H9 (cell line): Measurements from ENCODE around the gene PDGFRB. TPM values are rescaled to one million over a fixed set of nuclear protein-coding genes. Genes with fewer than 3 reads are reported as not detected.

Source experiments
- DNase-seq: peaks from one replicate; pipeline ENCODE4 v3.0.0-alpha.2; 2017
- H2AFZ ChIP-seq: one replicate; pipeline ENCODE4 v1.6.1; 2013; ENCODE audit warnings: mild to moderate bottlenecking, low read length, control low read depth, moderate library complexity
- H2AK5ac ChIP-seq: 2 replicates; pipeline ENCODE4 v1.6.1; 2013; ENCODE audit warnings: low read length, control low read depth, mixed read lengths; ENCODE audit not compliant: insufficient read length
- H2BK120ac ChIP-seq: one replicate; pipeline ENCODE4 v1.6.1; 2013; ENCODE audit warnings: low read depth, mild to moderate bottlenecking, low read length, control low read depth, inconsistent platforms; ENCODE audit not compliant: poor library complexity, severe bottlenecking
- H2BK12ac ChIP-seq: 2 replicates; pipeline ENCODE4 v1.6.1; 2013; ENCODE audit warnings: low read length, control low read depth, mixed read lengths, low read depth; ENCODE audit not compliant: insufficient read length
- H2BK15ac ChIP-seq: 2 replicates; pipeline ENCODE4 v1.6.1; 2013; ENCODE audit warnings: low read depth, low read length, control low read depth
- H2BK20ac ChIP-seq: one replicate; pipeline ENCODE4 v1.6.1; 2013; ENCODE audit warnings: low read depth, mild to moderate bottlenecking, low read length, control low read depth, inconsistent platforms; ENCODE audit not compliant: poor library complexity, severe bottlenecking
- H2BK5ac ChIP-seq: 2 replicates; pipeline ENCODE4 v1.6.1; 2013; ENCODE audit warnings: low read length, control low read depth, mixed read lengths; ENCODE audit not compliant: insufficient read length
- H3K14ac ChIP-seq: 2 replicates; pipeline ENCODE4 v1.6.1; 2013; ENCODE audit warnings: low read length, control low read depth; ENCODE audit not compliant: insufficient read depth
- H3K18ac ChIP-seq: 2 replicates; pipeline ENCODE4 v1.6.1; 2013; ENCODE audit warnings: low read depth, mild to moderate bottlenecking, mixed read lengths, low read length, control low read depth; ENCODE audit not compliant: insufficient read length
- H3K23ac ChIP-seq: 2 replicates; pipeline ENCODE4 v1.6.1; 2013; ENCODE audit warnings: low read length, control low read depth, mixed read lengths, low read depth; ENCODE audit not compliant: insufficient read length
- H3K23me2 ChIP-seq: 2 replicates; pipeline ENCODE4 v1.6.1; 2013; ENCODE audit warnings: low read depth, mild to moderate bottlenecking, mixed read lengths, low read length, control low read depth; ENCODE audit not compliant: insufficient read length, poor library complexity, severe bottlenecking
- H3K27ac ChIP-seq: 2 replicates; pipeline ENCODE4 v1.5.1; 2013; ENCODE audit warnings: low read length, control low read depth, mixed read lengths, low read depth; ENCODE audit not compliant: insufficient read length
- H3K27me3 ChIP-seq: 2 replicates; pipeline ENCODE4 v1.6.1; 2013; ENCODE audit warnings: low read length, control low read depth, inconsistent platforms; ENCODE audit not compliant: insufficient read depth
- H3K4ac ChIP-seq: 2 replicates; pipeline ENCODE4 v1.6.1; 2013; ENCODE audit warnings: low read depth, mild to moderate bottlenecking, control low read depth, inconsistent platforms, low read length, moderate library complexity
- H3K4me1 ChIP-seq: 2 replicates; pipeline ENCODE4 v1.6.1; 2013; ENCODE audit warnings: low read length, control low read depth, inconsistent platforms; ENCODE audit not compliant: insufficient read depth
- H3K4me2 ChIP-seq: 2 replicates; pipeline ENCODE4 v1.6.1; 2013; ENCODE audit warnings: low read length, control low read depth, mixed read lengths; ENCODE audit not compliant: insufficient read length, insufficient read depth
- H3K56ac ChIP-seq: 2 replicates; pipeline ENCODE4 v1.6.1; 2013; ENCODE audit warnings: low read depth, mild to moderate bottlenecking, mixed read lengths, low read length, control low read depth; ENCODE audit not compliant: insufficient read length
- H3K79me1 ChIP-seq: 2 replicates; pipeline ENCODE4 v1.6.1; 2013; ENCODE audit warnings: low read depth, mild to moderate bottlenecking, moderate library complexity, low read length, control low read depth, inconsistent platforms; ENCODE audit not compliant: insufficient read depth, poor library complexity, severe bottlenecking
- H3K79me2 ChIP-seq: 2 replicates; pipeline ENCODE4 v1.6.1; 2013; ENCODE audit warnings: low read length, control low read depth, inconsistent platforms; ENCODE audit not compliant: insufficient read depth
- H3K9ac ChIP-seq: 2 replicates; pipeline ENCODE4 v1.6.1; 2013; ENCODE audit warnings: low read length, control low read depth, mixed read lengths; ENCODE audit not compliant: insufficient read length; ENCODE audit errors: extremely low read depth
- H3K9me3 ChIP-seq: one replicate; pipeline ENCODE4 v1.6.1; 2013; ENCODE audit warnings: low read depth, low read length, inconsistent platforms; ENCODE audit not compliant: control insufficient read depth
- H3T11ph ChIP-seq: one replicate; pipeline ENCODE4 v1.6.1; 2013; ENCODE audit warnings: mild to moderate bottlenecking, low read length, control low read depth, inconsistent platforms
- H4K20me1 ChIP-seq: one replicate; pipeline ENCODE4 v1.6.1; 2013; ENCODE audit not compliant: control insufficient read depth, insufficient read length, insufficient read depth
- H4K5ac ChIP-seq: 2 replicates; pipeline ENCODE4 v1.6.1; 2013; ENCODE audit warnings: low read depth, mild to moderate bottlenecking, mixed read lengths, low read length, control low read depth; ENCODE audit not compliant: insufficient read length
- H4K8ac ChIP-seq: replicated peaks from 2 replicates; pipeline ENCODE4 v1.6.1; 2013; ENCODE audit warnings: low read length, control low read depth, mixed read lengths, low read depth; ENCODE audit not compliant: insufficient read length
- H4K91ac ChIP-seq: 2 replicates; pipeline ENCODE4 v1.6.1; 2013; ENCODE audit warnings: low read depth, mild to moderate bottlenecking, moderate library complexity, mixed read lengths, low read length, control low read depth; ENCODE audit not compliant: insufficient read length
- H3K27ac Mint-ChIP-seq, 3 experiments: 2 replicates in 2 of 3; 3 replicates in 1 of 3; pipeline ENCODE4 v1.8.0; 2020 to 2021; ENCODE audit warnings: mixed read lengths in 3 of 3, mild to moderate bottlenecking in 1 of 3, moderate library complexity in 1 of 3
- H3K27me3 Mint-ChIP-seq: 2 replicates; pipeline ENCODE4 v1.8.0; 2021; ENCODE audit warnings: low read depth, mild to moderate bottlenecking, moderate library complexity, mixed read lengths
- H3K36me3 Mint-ChIP-seq, 3 experiments: 2 replicates in 2 of 3; 3 replicates in 1 of 3; pipeline ENCODE4 v1.8.0; 2020 to 2021; ENCODE audit warnings: low read depth in 3 of 3, mixed read lengths in 3 of 3; ENCODE audit not compliant: insufficient read depth in 1 of 3
- H3K4me1 Mint-ChIP-seq, 2 experiments: 2 replicates each; pipeline ENCODE4 v1.8.0; 2020; ENCODE audit warnings: mixed read lengths in 2 of 2
- H3K4me3 Mint-ChIP-seq, 2 experiments: 2 replicates in 1 of 2; 3 replicates in 1 of 2; pipeline ENCODE4 v1.8.0; 2020 to 2021; ENCODE audit warnings: mild to moderate bottlenecking in 2 of 2, mixed read lengths in 2 of 2, moderate library complexity in 1 of 2
- H3K9me3 Mint-ChIP-seq, 2 experiments: 2 replicates in 1 of 2; 3 replicates in 1 of 2; pipeline ENCODE4 v1.8.0; 2020; ENCODE audit warnings: mild to moderate bottlenecking in 2 of 2, mixed read lengths in 2 of 2, moderate library complexity in 1 of 2
- whole genome bisulfite sequencing: extraction: QIAGEN DNeasy Blood & Tissue Kit; methylation state at CpG from one replicate; pipeline ENCODE4 v1.1.7; 2013; ENCODE audit warnings: missing lambda C conversion rate, low lambda C conversion rate, mixed read lengths; ENCODE audit not compliant: insufficient read length; ENCODE audit errors: extremely low coverage; 5-methylcytosine and 5-hydroxymethylcytosine counted together
- total RNA-seq: library from RNA; stranded (reverse); gene quantifications from 2 replicates; pipeline ENCODE4 v1.2.1, GENCODE V29; 2021
- TF ChIP-seq, protein P1 (sequence below): fragments of 200-600 bp; sonication (generic); conservative IDR thresholded peaks from 3 replicates; pipeline ENCODE4 v1.8.0; 2021; ENCODE audit warnings: antibody characterized with exemption, mild to moderate bottlenecking

PDGFRB gene
- total RNA-seq, 1 experiment from 2014 or later: 2.2 TPM

GRCh38 chr5:150112201-150113046 is 43.2 kb downstream of the PDGFRB start:
- peak overlapping the region in 1 of 3 experiments; percentile 68; a peak in 4 of 7 replicates for H3K27ac Mint-ChIP-seq
- Histone ChIP-seq H3K27ac (no peak overlapping the region), H3K4me2 (no peak overlapping the region)

More at GRCh38 chr5:150112201-150113046, 43.2 kb downstream of the PDGFRB start:
- Histone ChIP-seq H4K91ac (no peak overlapping the region), H4K8ac (no peak overlapping the region), H4K20me1 (no peaks in the 10 kb centered on the region), H2BK20ac (no peak overlapping the region), H3K9me3 (no peaks in the 10 kb centered on the region), H2BK15ac (no peak overlapping the region), H3K23me2 (no peaks in the 10 kb centered on the region), H2BK5ac (no peak overlapping the region), H3K9ac (no peak overlapping the region), H3T11ph (no peak overlapping the region), H2AK5ac (no peak overlapping the region), H3K56ac (no peak overlapping the region), H3K79me2 (no peaks in the 10 kb centered on the region), H2BK120ac (no peak overlapping the region), H3K23ac (no peak overlapping the region), H3K27me3 (no peaks in the 10 kb centered on the region), H3K4ac (no peak overlapping the region), H3K14ac (no peak overlapping the region), H3K18ac (no peak overlapping the region), H4K5ac (no peak overlapping the region), H2AFZ (no peak overlapping the region), H3K4me1 (no peaks in the 10 kb centered on the region), H3K79me1 (no peaks in the 10 kb centered on the region), H2BK12ac (no peak overlapping the region)
- WGBS: no CpG with 5 or more reads among the region's 6 CpGs
- TF ChIP-seq, protein P1, sequence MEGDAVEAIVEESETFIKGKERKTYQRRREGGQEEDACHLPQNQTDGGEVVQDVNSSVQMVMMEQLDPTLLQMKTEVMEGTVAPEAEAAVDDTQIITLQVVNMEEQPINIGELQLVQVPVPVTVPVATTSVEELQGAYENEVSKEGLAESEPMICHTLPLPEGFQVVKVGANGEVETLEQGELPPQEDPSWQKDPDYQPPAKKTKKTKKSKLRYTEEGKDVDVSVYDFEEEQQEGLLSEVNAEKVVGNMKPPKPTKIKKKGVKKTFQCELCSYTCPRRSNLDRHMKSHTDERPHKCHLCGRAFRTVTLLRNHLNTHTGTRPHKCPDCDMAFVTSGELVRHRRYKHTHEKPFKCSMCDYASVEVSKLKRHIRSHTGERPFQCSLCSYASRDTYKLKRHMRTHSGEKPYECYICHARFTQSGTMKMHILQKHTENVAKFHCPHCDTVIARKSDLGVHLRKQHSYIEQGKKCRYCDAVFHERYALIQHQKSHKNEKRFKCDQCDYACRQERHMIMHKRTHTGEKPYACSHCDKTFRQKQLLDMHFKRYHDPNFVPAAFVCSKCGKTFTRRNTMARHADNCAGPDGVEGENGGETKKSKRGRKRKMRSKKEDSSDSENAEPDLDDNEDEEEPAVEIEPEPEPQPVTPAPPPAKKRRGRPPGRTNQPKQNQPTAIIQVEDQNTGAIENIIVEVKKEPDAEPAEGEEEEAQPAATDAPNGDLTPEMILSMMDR: no peak
- no peaks in the 10 kb centered on the region for H3K36me3 Mint-ChIP-seq
- peaks cover 16 to 23% of the 10 kb centered on the region in 2 experiments for H3K4me1 Mint-ChIP-seq
- H3K27me3 Mint-ChIP-seq: peaks cover 7% of the 10 kb centered on the region
- H3K9me3 Mint-ChIP-seq: no peaks in the 10 kb centered on the region
- H3K4me3 Mint-ChIP-seq: no peak overlapping the region
- peak; percentile 28 for DNase-seq
